Raji (cell line): ENCODE data around the gene MX1.

ENCODE experiments used
- POLR2A ChIP-seq: IDR thresholded peaks from 2 replicates; pipeline ENCODE4 v1.6.1; 2011; ENCODE audit warnings: low read depth, low read length, control low read depth; ENCODE audit not compliant: insufficient read depth

Gene MX1

DNA sequence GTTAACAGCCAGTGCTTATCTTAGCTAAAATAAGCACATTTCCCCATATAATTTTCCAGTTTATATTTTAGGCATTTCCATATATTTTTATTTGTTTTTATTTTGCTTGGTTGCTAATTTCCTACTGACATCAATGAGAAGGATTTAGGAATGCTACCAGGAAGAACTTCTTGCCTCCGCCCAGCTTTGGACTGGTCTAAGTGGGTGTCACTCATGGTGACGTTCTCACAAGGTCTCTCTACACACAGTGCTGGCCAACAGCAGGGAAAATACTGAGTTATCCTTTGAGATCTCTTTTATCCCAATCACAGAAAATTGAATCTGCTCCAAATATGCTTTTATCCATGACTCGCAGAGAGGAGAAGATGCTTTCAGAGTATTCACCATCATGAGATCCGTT is 13.2 kb downstream of the MX1 start:
- TF ChIP-seq POLR2A: no peak

DNA sequence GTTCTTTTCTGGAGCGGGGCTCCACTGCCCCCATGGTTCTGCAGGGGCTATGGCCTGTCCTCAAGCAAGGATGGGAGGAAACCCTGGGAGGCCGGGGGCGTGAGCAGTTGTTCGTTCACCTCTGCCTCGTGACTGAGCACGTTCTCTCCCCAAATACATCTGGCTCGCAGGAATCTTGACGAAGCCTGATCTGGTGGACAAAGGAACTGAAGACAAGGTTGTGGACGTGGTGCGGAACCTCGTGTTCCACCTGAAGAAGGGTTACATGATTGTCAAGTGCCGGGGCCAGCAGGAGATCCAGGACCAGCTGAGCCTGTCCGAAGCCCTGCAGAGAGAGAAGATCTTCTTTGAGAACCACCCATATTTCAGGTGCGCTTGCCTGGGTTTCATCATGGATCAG is 15.5 kb downstream of the MX1 start:
- TF ChIP-seq POLR2A: no peak

DNA sequence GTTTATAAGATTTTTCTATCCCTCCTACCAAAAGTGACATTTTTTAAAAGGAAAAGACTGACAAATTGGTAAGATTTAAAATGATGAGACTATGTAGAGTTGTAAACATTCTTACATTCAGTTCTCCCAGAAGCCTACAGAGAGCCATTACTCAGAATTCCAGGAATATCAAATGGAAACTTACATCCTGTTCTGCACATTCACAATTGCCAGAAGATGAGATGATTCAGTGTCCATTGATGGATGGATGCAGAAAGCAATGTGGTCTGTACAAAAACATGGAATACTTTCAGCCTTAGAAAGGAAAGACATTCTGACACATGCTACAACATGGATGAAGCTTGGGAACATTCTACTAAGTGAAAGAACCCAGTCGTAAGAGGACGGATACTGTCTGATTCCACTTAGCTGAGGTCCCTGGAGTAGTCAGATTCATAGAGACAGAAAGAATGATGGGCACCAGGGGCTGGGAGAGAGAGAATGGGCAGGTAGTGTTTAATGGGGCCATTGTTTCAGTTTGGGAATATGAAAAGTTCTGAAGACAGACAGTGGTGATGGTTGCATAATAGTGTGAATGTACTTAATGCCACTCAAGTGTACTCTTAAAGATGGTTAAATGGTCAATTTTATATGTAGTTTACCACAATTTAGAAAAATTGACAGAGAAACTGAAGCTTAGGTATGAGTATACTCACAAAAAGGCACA is 16.6 kb downstream of the MX1 start:
- TF ChIP-seq POLR2A: no peak

DNA sequence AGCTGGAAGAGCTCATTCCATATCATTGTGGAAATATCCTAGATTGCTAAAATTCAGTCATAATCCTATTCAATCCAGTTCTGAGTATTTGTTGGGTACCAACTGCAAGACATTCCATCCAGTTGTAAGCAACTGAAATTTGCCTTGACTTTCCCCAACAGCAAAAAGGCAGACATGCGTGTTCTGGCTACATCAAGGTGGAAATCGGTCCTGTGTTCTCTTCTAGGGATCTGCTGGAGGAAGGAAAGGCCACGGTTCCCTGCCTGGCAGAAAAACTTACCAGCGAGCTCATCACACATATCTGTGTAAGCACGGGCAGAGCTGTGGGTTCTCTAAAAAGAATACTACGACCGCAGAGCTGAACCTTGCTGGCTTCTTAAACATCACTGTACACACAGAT is 17.5 kb downstream of the MX1 start:
- no peak for TF ChIP-seq POLR2A

DNA sequence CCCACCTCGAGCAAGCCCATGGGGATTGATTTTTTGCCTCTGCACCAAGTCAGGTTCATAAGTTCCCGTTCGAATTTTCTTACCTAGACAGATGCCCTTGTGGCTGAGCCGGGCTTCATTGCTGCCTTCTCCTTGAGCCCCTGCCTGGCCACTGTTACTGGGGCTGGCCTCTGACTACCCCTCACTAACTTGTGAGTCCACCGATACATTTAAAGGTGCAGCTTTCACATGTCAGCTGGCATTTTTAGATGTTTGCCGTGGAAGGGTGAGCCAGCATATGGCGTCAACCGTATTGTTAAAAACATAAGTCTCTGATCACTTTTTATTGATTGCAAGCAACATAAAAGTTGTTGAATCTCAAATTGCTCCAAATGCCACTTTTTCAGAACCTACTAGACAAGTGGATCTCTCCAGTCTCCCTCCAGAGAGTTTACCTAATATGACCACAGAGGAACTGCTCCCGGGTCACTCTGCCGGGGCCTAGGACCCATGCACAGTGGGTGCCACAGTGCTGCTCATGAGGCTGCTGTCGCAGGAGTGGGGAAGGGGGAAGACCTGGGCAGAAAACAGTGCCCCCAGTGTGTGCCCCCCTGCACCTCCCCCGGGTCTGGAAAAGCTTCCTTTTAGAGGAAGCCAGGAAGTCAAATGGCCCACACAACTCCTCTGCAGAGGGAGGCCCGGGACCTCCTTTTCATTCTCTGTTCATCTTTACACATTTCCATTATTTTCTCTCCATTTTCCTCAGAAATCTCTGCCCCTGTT is 18.8 kb downstream of the MX1 start:
- no peak for TF ChIP-seq POLR2A

DNA sequence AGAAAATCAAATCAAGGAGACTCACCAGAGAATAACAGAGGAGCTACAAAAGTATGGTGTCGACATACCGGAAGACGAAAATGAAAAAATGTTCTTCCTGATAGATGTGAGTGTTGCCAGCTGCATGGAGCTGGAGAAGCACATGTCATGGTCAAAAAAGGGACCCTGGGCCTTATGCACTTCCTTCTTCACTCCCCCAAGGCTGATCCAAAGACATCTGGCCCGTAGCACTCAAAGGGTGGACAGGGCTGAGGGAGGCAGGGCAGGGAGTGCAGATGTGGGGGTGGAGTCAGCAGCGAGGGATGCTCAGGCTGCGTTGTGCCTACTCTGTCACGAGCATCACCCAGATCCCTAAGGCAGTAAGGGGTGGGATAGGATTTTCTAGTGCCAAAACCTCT is 19.4 kb downstream of the MX1 start:
- TF ChIP-seq POLR2A: no peak

DNA sequence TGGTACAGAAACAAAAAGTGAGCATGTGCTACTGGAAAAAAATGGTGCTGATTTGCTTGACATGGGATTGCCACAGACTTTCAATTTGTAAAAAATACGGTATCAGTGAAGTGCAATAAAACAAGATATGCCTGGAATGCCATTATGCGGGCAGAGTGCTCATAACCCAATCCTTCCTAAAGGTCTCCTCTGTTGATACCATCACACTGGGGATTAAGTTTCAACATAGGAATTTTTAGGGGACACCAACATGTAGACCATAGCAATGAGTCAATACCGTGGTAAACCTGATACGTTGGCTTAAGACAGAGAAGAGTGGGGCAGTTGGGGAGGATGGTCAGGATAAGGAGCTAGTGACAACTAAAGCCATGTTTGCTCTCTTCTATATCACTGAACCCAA is 20.5 kb downstream of the MX1 start:
- TF ChIP-seq POLR2A: no peak

DNA sequence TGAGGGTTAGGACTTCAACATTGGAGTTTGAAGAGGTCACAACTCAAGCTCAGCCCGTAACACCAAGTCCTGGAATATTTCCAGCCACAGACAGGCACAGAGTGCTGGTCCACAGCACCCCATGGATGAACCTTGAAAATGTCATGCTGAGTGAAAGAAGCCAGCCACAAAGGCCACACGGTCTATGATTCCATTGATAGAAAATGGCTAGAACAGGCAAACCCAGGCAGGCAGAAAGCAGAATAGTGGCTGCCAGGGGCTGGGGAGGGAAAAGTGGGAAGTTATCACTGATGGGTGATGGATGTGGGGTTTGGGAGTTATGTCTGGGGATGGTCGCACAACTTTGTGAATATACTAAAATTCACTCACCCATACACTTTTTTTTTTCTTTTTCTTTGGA is 21.3 kb downstream of the MX1 start:
- no peak for TF ChIP-seq POLR2A

DNA sequence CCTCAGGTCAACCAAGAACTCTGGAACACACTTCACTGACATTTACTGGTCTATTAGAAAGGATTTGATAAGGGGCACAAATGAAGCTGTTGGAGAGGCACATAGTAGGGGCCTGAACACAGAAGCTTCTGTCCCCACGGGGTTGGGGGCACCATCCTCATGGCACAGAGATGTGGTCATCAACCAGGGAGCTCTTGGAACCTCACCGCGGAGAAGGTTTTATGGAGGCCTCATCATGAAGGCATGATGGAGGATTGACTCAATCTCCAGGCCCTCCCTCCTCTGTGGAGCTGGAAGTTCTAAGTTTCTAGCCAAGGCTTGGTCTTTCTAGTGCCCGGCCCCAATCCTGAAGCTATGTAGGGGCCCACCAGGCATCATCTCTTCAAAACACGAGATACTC is 23.6 kb downstream of the MX1 start:
- no peak for TF ChIP-seq POLR2A

DNA sequence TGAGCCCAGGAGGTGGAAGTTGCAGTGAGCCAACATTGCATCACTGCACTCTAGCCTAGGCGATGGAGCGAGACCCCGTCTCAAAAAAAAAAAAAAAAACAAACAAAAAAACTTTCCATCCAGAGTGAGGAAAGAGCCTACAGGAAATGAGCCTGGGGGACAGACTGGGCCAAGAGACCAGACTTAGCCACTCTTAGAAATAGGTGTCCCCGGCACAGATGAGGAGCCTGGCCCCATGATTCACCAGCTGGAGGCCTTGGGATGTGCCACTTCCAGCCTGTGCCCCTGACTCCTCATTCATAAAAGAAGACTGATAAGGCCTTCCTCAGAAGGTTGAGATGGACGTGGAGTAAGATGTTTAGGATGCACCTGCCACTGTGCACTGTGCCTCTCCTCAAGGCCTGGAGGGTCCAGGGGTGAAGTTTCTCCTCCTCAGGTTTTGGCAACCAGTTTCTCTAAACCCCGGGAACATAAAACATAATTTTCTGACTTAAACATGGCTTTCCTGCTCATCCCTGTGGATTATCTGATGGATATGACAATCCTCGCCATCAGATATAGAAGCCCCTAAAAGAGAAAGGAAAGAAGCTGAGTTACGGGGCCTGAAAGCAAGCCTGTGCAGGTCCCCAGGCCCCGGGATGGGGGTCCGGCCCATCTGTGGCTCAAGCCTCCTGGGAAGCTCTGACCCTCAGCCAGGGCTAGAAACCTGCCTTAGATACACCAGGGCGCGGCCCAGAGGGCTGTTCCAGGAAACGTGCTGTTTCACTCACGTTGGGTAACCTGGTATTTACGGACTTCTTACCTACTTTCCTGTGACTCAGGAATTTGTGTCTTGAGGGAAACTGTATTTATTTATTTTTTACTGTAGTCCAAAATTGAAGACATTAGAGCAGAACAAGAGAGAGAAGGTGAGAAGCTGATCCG is 26.0 kb downstream of the MX1 start:
- no peak for TF ChIP-seq POLR2A

DNA sequence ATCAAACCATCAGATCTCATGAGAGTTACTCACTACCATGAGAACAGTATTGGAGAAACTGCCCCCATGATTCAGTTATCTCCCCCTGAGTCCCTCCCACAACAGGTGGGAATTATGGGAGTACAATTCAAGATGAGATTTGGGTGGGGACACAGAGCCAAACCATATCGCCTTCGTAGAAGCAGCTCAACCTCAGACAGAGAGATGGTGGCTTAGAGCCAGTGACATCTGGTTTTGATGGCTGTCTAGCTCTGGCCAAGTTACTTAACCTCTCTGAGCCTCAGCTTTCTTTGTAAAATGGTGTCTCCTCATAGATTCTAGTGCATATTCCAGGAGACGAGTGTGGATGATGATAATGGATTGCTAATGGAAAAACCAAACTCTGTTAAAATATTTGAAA is 27.2 kb downstream of the MX1 start:
- no peak for TF ChIP-seq POLR2A

DNA sequence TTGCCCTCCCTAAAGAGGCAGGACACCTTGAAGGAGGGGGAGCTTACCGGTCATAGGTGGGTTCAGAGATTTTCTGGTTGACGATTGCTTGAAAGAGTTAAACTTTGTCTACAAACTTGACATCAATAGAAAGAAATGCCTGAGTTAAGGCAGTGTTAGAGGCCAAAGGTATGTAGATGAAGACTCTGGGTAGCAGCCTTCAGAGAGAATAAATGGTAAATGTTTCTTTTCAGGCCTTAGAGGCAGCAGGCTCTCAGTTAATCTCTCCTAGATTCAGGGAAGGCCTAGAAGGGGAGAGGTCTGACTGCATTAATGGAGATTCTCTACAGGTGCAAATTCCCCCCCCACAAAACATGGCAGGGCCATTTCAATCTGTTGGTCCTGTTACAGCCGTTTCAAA is 27.7 kb downstream of the MX1 start:
- TF ChIP-seq POLR2A: no peak

DNA sequence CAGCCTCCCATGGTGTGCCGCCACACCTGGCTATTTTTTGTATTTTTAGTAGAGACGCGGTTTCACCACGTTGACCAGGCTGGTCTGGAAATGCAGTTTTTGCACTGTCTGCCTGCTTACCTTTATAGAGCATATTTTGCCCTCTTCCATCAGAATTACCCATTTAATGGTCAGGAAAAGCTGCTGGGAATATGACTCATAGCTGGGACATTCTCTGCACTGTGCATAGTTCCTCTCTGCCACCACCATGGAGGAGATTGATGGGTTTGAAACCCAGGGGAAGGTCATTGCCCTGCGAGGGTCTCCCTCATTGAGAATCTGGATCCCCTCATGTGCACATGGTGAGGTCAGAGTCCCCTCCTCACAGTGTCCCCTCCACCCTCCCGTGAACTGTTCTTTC is 32.1 kb downstream of the MX1 start:
- no peak for TF ChIP-seq POLR2A

DNA sequence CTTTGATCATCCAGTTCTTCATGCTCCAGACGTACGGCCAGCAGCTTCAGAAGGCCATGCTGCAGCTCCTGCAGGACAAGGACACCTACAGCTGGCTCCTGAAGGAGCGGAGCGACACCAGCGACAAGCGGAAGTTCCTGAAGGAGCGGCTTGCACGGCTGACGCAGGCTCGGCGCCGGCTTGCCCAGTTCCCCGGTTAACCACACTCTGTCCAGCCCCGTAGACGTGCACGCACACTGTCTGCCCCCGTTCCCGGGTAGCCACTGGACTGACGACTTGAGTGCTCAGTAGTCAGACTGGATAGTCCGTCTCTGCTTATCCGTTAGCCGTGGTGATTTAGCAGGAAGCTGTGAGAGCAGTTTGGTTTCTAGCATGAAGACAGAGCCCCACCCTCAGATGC is 32.5 kb downstream of the MX1 start:
- TF ChIP-seq POLR2A: no peak

DNA sequence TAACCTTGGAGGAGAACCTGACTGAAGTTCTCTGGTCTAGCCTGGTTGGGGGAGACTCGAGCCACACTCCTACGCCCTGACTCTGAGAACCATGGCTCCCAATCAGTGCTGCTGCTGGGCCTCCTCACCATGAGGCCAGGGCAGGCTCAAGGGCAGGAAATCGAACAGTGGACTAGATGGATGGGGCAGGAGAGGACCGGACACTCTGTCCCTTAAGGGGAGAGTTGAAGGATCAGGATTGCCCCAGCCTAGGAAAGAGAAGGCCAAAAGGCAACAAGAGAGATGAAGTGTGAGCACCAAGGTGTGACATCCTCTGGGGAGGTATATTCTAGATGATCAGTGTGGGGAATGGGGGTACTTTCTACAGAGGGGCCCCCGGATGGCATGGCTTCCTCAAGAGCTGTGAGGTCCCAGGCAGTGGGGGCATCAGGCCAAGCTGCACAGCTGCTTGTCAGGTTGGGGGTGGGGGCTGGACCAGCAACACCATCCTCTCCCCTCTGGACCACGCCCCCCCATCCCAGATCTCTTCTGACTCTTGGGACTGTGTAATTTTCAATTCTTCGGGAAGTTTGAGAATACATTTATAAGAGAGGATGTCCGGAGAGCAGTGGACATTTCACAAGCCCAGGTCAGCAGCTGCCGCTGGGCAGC is 34.0 kb downstream of the MX1 start:
- no peak for TF ChIP-seq POLR2A
